Activated CD4-positive, alpha-beta T cell treated with anti-CD3 and anti-CD28 coated beads, Interleukin-2, amount 10 ng/mL, durations not matched to agents 7 days and 5 days (primary cell): ENCODE results near the gene LONP2. TPM values are rescaled to one million over a fixed set of nuclear protein-coding genes. Genes with fewer than 3 reads are reported as not detected.
"Not testable (repeated sequence)": the region's sequence is repeated elsewhere in the genome, so short reads cannot be mapped to it uniquely, and the experiment has no call there.

Source experiments
- CTCF ChIA-PET: fragments of 350-600 bp; sonication (Branson Sonifier 250); formaldehyde crosslinking; loops from one replicate; lab custom pipeline; 2021; ENCODE audit warnings: antibody characterized with exemption; lab: Charles Lee
- POLR2A ChIA-PET: fragments of 350-600 bp; sonication (Branson Sonifier 250); formaldehyde crosslinking; loops from one replicate; lab custom pipeline; 2021; ENCODE audit warnings: antibody characterized with exemption; lab: Charles Lee
- DNase-seq: peaks from one replicate; pipeline ENCODE4 v3.0.0-alpha.2; 2020
- H3K27ac Mint-ChIP-seq: one replicate; pipeline ENCODE4 v1.8.0; 2021; ENCODE audit warnings: mild to moderate bottlenecking, moderate library complexity, mixed read lengths
- H3K27me3 Mint-ChIP-seq: one replicate; pipeline ENCODE4 v1.8.0; 2021; ENCODE audit warnings: mixed read lengths
- H3K36me3 Mint-ChIP-seq: one replicate; pipeline ENCODE4 v1.8.0; 2021; ENCODE audit warnings: low read depth, mixed read lengths
- H3K4me1 Mint-ChIP-seq: one replicate; pipeline ENCODE4 v1.8.0; 2021; ENCODE audit warnings: mixed read lengths
- H3K4me3 Mint-ChIP-seq: one replicate; pipeline ENCODE4 v1.8.0; 2021; ENCODE audit warnings: mild to moderate bottlenecking, moderate library complexity, mixed read lengths
- H3K9me3 Mint-ChIP-seq: one replicate; pipeline ENCODE4 v1.8.0; 2021; ENCODE audit warnings: mixed read lengths
- total RNA-seq, 2 experiments: library from RNA; stranded (reverse); gene quantifications; one replicate each; pipeline ENCODE4 v1.2.3, GENCODE V29; 2021

Gene LONP2
- total RNA-seq, 2 experiments from 2014 or later, result 62.8 to 68.2 TPM

GRCh38 chr16:48310908-48311641 lies 67.0 kb downstream of the LONP2 start:
- no peak overlapping the region for H3K27ac Mint-ChIP-seq
- CTCF ChIA-PET, result interaction anchor here (0.7 kb wide), 1 partner anchor 24 kb away, joined by 3 read pairs; no protein-coding TSS in a partner anchor
- POLR2A ChIA-PET, result no interaction called here
- no peaks in the 10 kb centered on the region for H3K27me3 Mint-ChIP-seq
- H3K4me1 Mint-ChIP-seq, result peaks cover 9% of the 10 kb centered on the region
- no peak overlapping the region for H3K4me3 Mint-ChIP-seq
- H3K36me3 Mint-ChIP-seq, result peaks cover 84% of the 10 kb centered on the region
- no peak for DNase-seq
- peaks cover 52% of the 10 kb centered on the region for H3K9me3 Mint-ChIP-seq

GRCh38 chr16:48313905-48314304 lies 69.8 kb downstream of the LONP2 start:
- H3K27me3 Mint-ChIP-seq, H3K27ac Mint-ChIP-seq, POLR2A ChIA-PET, DNase-seq, H3K4me3 Mint-ChIP-seq: not testable (repeated sequence)
- CTCF ChIA-PET, result interaction anchor here (2.3 kb wide), 1 partner anchor 24 kb away, joined by 5 read pairs; no protein-coding TSS in a partner anchor
- Mint-ChIP-seq H3K9me3 (peaks cover 42% of the 10 kb centered on the region), H3K4me1 (peaks cover 31% of the 10 kb centered on the region), H3K36me3 (peaks cover 80% of the 10 kb centered on the region)

GRCh38 chr16:48317026-48317425 lies 72.9 kb downstream of the LONP2 start:
- Mint-ChIP-seq H3K36me3 (peaks cover 55% of the 10 kb centered on the region), H3K27ac (no peak overlapping the region), H3K27me3 (no peaks in the 10 kb centered on the region), H3K4me3 (no peak overlapping the region), H3K4me1 (peaks cover 38% of the 10 kb centered on the region), H3K9me3 (peaks cover 19% of the 10 kb centered on the region)
- DNase-seq, result no peak
- POLR2A ChIA-PET, result no interaction called here
- CTCF ChIA-PET, result interaction anchor here (0.8 to 1.3 kb wide), 3 partner anchors 26 to 45 kb away, joined by 3 to 6 read pairs (median 3); no protein-coding TSS in a partner anchor

GRCh38 chr16:48317614-48318315 lies 73.7 kb downstream of the LONP2 start:
- Mint-ChIP-seq H3K9me3 (peaks cover 12% of the 10 kb centered on the region), H3K4me1 (peaks cover 38% of the 10 kb centered on the region), H3K36me3 (peaks cover 51% of the 10 kb centered on the region), H3K27me3 (no peaks in the 10 kb centered on the region), H3K27ac (peak overlapping the region; percentile 90), H3K4me3 (peak overlapping the region; percentile 57)
- ChIA-PET CTCF (interaction anchor here (0.8 to 2.2 kb wide), 4 partner anchors 27 to 306 kb away, joined by 3 to 7 read pairs (median 4); no protein-coding TSS in a partner anchor), POLR2A (no interaction called here)
- DNase-seq, result no peak

GRCh38 chr16:48318630-48319029 lies 74.5 kb downstream of the LONP2 start:
- Mint-ChIP-seq H3K27me3 (no peaks in the 10 kb centered on the region), H3K4me1 (peaks cover 39% of the 10 kb centered on the region), H3K36me3 (peaks cover 47% of the 10 kb centered on the region), H3K4me3 (peak overlapping the region; percentile 57), H3K27ac (peak overlapping the region; percentile 90), H3K9me3 (peaks cover 4% of the 10 kb centered on the region)
- ChIA-PET CTCF (interaction anchor here (0.6 to 2.2 kb wide), 2 partner anchors 283 to 305 kb away, joined by 5 to 7 read pairs; no protein-coding TSS in a partner anchor), POLR2A (interaction anchor here (0.6 to 0.7 kb wide), 2 partner anchors 24 to 59 kb away, joined by 3 read pairs; no protein-coding TSS in a partner anchor)
- peak; percentile 75 for DNase-seq

- Mint-ChIP-seq H3K27me3 (no peaks in the 10 kb centered on the region), H3K27ac (no peak overlapping the region), H3K4me1 (peaks cover 37% of the 10 kb centered on the region), H3K36me3 (peaks cover 37% of the 10 kb centered on the region), H3K4me3 (no peak overlapping the region), H3K9me3 (no peaks in the 10 kb centered on the region)
- DNase-seq, result no peak
- ChIA-PET POLR2A (no interaction called here), CTCF (interaction anchor here (0.6 to 0.9 kb wide), 4 partner anchors 16 to 265 kb away, joined by 3 to 4 read pairs (median 3); no protein-coding TSS in a partner anchor)
These were observed 77.4 kb downstream of the LONP2 start for GRCh38 chr16:48321317-48322036.

- H3K27ac Mint-ChIP-seq, result no peak overlapping the region
- CTCF ChIA-PET, result no interaction called here
- no peak overlapping the region for H3K4me3 Mint-ChIP-seq
- POLR2A ChIA-PET, result no interaction called here
- peaks cover 13% of the 10 kb centered on the region for H3K4me1 Mint-ChIP-seq
- peaks cover 26% of the 10 kb centered on the region for H3K36me3 Mint-ChIP-seq
- H3K27me3 Mint-ChIP-seq, result no peaks in the 10 kb centered on the region
- H3K9me3 Mint-ChIP-seq, result no peaks in the 10 kb centered on the region
- no peak for DNase-seq
These were observed 80.0 kb downstream of the LONP2 start for GRCh38 chr16:48323783-48324775.

- Mint-ChIP-seq H3K36me3 (peaks cover 34% of the 10 kb centered on the region), H3K4me3 (no peak overlapping the region), H3K27me3 (no peaks in the 10 kb centered on the region), H3K27ac (no peak overlapping the region), H3K9me3 (no peaks in the 10 kb centered on the region), H3K4me1 (peaks cover 14% of the 10 kb centered on the region)
- DNase-seq, result no peak
- ChIA-PET CTCF (interaction anchor here (1.1 to 1.5 kb wide), 3 partner anchors 11 to 296 kb away, joined by 3 to 4 read pairs (median 4); no protein-coding TSS in a partner anchor), POLR2A (no interaction called here)
These were observed 82.8 kb downstream of the LONP2 start for GRCh38 chr16:48326915-48327314.

GRCh38 chr16:48329138-48329537 lies 85.0 kb downstream of the LONP2 start:
- DNase-seq, result no peak
- H3K9me3 Mint-ChIP-seq, result no peaks in the 10 kb centered on the region
- ChIA-PET POLR2A (no interaction called here), CTCF (no interaction called here)
- H3K27me3 Mint-ChIP-seq, result no peaks in the 10 kb centered on the region
- H3K27ac Mint-ChIP-seq, result no peak overlapping the region
- no peak overlapping the region for H3K4me3 Mint-ChIP-seq
- peaks cover 7% of the 10 kb centered on the region for H3K4me1 Mint-ChIP-seq
- H3K36me3 Mint-ChIP-seq, result peaks cover 27% of the 10 kb centered on the region

GRCh38 chr16:48330189-48330840 lies 86.2 kb downstream of the LONP2 start:
- H3K27me3 Mint-ChIP-seq, result no peaks in the 10 kb centered on the region
- H3K9me3 Mint-ChIP-seq, result no peaks in the 10 kb centered on the region
- ChIA-PET POLR2A (no interaction called here), CTCF (interaction anchor here (0.7 kb wide), 1 partner anchor 72 kb away, joined by 5 read pairs; no protein-coding TSS in a partner anchor)
- H3K4me3 Mint-ChIP-seq, result no peak overlapping the region
- no peak for DNase-seq
- peaks cover 5% of the 10 kb centered on the region for H3K4me1 Mint-ChIP-seq
- no peak overlapping the region for H3K27ac Mint-ChIP-seq
- H3K36me3 Mint-ChIP-seq, result peaks cover 29% of the 10 kb centered on the region

- H3K9me3 Mint-ChIP-seq, result no peaks in the 10 kb centered on the region
- POLR2A ChIA-PET, result no interaction called here
- DNase-seq, result no peak
- no peak overlapping the region for H3K27ac Mint-ChIP-seq
- peaks cover 5% of the 10 kb centered on the region for H3K4me1 Mint-ChIP-seq
- peaks cover 32% of the 10 kb centered on the region for H3K36me3 Mint-ChIP-seq
- H3K27me3 Mint-ChIP-seq, result no peaks in the 10 kb centered on the region
- no peak overlapping the region for H3K4me3 Mint-ChIP-seq
- CTCF ChIA-PET, result interaction anchor here (0.7 to 0.8 kb wide), 2 partner anchors 11 to 73 kb away, joined by 4 to 5 read pairs; no protein-coding TSS in a partner anchor
These were observed 86.7 kb downstream of the LONP2 start for GRCh38 chr16:48330841-48331192.
